ENCODE data around the gene ZKSCAN1.
"Not testable (repeated sequence)": the region's sequence is repeated elsewhere in the genome, so short reads cannot be mapped to it uniquely, and the experiment has no call there.

The ZKSCAN1 gene

GRCh38 chr7:100003711-100004661 is 11.4 kb upstream of the ZKSCAN1 start:
- DNase-seq: no peak

GRCh38 chr7:100007887-100008286 is 7.5 kb upstream of the ZKSCAN1 start:
- no peak for DNase-seq

- no peak for DNase-seq
These were observed 6.9 kb upstream of the ZKSCAN1 start for GRCh38 chr7:100008525-100008924.

GRCh38 chr7:100009952-100010351 is 5.4 kb upstream of the ZKSCAN1 start:
- DNase-seq: not testable (repeated sequence)

DNA sequence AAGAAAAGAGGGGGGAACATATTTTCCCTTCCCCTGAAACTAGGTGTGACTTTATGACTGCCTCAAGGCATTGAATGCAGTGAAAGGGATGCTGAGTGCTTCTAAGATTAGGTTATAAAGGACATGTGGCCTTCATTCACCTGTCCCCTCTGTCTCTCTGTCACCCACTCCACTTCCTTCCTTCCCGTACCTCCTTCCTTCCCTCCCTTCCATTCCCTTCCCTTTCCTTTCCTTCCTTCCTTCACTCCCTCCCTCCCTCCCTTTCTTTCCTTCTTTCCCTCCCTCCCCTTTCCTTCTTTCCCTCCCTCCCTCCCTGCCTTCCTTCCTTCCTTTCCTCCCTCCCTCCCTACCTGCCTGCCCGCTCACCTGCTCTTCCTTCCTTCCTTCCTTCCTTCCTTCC is 4.5 kb upstream of the ZKSCAN1 start:
- DNase-seq: no peak

GRCh38 chr7:100011516-100011915 is 3.9 kb upstream of the ZKSCAN1 start:
- no peak for DNase-seq

- not testable (repeated sequence) for DNase-seq
These were observed 2.7 kb upstream of the ZKSCAN1 start for GRCh38 chr7:100012385-100013327.

DNA sequence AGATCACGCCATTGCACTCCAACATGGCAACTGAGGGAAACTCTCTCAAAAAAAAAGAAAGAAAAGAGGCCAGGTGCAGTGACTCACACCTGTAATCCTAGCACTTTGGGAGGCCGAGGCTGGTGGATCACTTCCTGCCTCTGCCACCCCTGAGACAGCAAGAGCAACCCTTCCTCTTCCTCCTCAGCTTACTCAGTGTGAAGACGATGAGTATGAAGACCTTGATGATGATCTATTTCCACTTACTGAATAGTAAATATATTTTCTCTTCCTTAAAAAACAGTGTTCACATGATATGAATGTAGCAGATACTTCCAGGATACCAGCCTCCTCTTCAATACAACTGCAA is 2.1 kb upstream of the ZKSCAN1 start:
- DNase-seq: peak; percentile 36 to 57

GRCh38 chr7:100016215-100016901 is 962 bp downstream of the ZKSCAN1 start:
- DNase-seq: no peak

GRCh38 chr7:100017300-100017699 is 1.9 kb downstream of the ZKSCAN1 start:
- DNase-seq: no peak

DNA sequence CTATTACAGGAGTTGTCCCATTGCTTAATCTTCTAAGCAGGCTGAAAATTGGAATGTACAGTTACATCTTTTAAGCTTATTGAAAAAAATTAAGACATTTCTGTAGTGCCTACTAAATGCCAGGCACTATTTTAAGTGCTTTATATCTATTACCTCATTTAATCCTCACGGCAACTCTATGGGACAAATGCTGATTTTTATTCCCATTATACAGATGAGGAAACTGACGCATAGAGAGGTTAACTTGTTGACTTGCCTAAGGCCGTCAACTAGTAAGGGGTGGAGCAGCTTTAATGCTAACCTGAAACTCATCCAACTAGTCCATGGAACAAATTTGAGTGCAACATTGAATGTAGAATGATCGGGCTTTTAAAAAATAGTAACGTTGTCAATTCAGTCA is 2.5 kb downstream of the ZKSCAN1 start:
- no peak for DNase-seq

DNA sequence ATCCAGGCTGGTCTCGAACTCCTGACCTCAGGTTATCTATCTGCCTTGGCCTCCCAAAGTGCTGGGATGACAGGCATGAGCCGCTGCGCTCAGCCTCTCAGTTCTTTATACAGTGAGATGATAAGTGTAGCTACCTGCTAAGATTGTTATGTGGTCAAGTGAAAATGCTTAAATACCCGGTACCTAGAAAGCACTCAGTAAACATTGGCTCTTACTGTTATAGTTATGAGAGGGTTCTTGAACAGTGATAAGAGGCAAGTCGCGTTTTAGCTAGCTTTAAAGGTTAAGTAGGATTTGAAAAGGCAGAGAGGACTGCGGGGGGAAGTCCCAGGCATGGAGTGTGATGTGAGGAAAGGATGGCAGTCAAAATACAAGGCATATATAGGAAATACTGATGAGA is 4.5 kb downstream of the ZKSCAN1 start:
- DNase-seq: no peak

- no peak for DNase-seq
These were observed 5.9 kb downstream of the ZKSCAN1 start for GRCh38 chr7:100021297-100021696.

DNA sequence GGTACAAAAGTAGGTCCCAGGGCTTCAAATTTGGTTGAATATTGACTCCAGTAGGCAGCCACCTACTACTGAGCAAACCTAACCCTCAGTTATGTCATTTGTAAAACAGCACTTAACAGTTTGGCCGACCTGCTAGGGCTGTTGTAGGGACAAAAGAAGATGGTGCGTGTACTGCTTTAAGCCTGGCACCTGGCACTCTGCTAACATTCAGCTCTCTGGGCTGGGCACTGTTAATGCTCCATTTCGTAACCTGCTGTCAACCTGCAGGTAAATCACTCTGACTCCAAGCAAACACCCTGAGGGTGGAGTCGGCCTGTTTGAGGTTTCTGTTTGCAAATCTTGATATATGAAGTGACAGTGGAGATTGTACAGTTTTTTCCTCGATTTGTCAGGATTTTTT is 7.2 kb downstream of the ZKSCAN1 start:
- DNase-seq: no peak

DNA sequence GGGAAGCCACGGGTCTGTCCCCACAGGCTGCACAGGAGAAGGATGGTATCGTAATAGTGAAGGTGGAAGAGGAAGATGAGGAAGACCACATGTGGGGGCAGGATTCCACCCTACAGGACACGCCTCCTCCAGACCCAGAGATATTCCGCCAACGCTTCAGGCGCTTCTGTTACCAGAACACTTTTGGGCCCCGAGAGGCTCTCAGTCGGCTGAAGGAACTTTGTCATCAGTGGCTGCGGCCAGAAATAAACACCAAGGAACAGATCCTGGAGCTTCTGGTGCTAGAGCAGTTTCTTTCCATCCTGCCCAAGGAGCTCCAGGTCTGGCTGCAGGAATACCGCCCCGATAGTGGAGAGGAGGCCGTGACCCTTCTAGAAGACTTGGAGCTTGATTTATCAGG is 8.1 kb downstream of the ZKSCAN1 start:
- DNase-seq: no peak

- no peak for DNase-seq
These were observed 8.7 kb downstream of the ZKSCAN1 start for GRCh38 chr7:100024020-100024619.

DNA sequence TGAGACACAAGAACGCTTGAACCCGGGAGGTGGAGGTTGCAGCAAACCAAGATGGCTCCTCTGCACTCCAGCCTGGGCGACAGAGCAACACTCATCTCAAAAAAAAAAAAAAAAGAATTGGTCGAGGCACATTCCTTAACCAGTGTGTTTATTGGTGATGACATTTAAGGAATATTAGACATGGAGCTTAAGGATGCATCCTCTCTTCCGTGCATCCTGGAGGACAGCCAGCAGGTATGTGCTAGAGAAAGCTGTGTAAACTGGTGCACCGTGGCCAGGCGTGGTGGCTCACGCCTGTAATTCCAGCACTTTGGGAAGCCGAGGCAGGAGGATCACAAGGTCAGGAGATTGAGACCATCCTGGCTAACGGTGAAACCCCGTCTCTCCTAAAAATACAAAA is 11.8 kb downstream of the ZKSCAN1 start:
- DNase-seq: no peak

DNA sequence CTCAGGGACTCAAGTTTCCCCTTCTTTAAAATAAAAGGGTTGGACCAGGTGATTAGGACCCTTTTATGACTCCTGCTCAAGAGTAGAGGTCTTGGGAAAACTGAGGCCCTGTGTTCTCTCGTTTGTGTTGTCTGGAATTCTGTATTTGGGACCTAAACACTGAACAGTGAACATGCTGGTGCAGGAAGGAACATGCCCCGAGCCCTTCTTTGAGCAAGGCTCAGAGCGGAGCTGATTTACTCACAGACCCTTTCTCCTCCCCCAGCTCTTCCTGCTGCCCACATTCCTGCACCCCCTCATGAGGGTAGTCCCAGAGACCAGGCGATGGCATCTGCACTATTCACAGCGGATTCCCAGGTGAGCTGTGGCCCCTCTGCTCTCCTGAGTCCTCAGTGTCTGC is 14.2 kb downstream of the ZKSCAN1 start:
- no peak for DNase-seq

GRCh38 chr7:100033526-100033925 is 18.1 kb downstream of the ZKSCAN1 start:
- no peak for DNase-seq

DNA sequence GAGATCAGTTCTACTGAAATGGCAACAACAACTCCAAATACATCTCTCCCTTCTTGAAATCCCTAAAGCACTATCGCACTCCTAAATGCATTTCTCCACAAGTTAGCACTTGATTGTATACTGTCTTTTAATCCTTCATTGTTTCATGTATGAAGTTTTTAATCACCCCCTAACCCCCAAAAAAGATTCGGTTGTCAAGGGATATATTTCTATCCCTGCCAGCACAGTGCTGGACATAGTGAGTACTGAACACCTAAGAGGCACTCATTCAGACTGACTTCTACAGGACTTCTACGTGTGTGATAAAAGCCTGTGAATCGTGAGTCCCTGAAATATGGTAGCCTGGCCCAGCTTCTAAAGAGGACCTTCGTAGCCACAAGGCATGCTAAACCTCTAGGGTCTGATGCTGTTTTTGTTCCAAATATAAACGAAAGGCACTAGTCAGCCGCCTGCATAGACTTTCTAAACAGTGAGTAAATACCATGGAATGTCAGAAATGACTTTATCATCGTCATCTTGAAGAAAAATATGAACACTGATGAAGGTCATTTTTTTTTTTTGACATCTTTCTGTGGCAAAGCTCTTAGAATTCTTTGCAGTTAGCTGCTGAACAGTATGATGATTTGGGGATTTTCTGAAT is 19.6 kb downstream of the ZKSCAN1 start:
- DNase-seq: no peak

DNA sequence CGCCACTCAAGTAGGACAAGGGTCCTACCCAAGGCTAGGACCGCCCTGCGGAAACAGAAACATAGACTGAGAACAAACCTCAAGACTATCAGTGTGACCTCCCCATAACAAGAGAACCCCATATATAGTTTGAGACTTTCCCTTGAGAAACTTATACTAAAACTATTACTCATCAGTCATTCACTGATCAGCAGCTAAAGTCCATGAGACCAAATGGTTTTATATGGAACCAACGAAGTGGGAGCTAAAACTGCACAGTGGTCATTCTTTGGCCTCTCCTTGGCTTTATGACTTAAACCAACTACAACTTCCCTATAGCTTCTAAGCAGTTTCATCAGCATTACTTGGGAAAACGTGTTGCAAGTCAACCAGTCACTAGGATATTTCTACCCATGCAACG is 20.5 kb downstream of the ZKSCAN1 start:
- no peak for DNase-seq

DNA sequence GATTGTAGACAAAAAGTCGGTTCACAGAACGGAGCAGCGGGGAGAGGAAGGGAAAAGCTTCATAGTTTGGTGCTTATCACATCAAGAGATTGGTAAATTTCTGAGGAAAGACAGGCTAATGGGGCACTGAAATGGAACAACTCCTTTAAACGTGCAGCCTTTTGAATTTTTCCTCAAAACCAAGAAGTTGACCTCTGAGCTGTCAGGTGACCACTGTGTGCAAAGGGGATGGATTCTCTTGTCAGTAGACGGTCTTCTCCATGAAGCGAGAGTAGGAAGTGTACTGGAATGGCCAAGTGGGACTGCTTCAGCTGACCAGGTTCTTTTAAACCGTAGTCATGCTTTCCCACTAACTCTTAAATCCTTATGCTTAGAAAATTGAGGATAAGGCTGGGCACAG is 22.9 kb downstream of the ZKSCAN1 start:
- no peak for DNase-seq

Data from activated T-cell treated with anti-CD3 and anti-CD28 coated beads, Interleukin-2, amount 50 U/mL, for 48 hours (primary cell).